GM11168 (cell line): ENCODE data around the gene KSR1.

ENCODE experiments used
- in situ Hi-C: fragments of 300-500 bp; cut with MboI; formaldehyde crosslinking; loops from one replicate; pipeline ENCODE4 v1.12.0; 2022; ENCODE audit warnings: low sequenced_read_pairs; ENCODE audit not compliant: unreplicated experiment

The KSR1 gene

GRCh38 chr17:27562777-27563455 is 106.7 kb downstream of the KSR1 start:
- in situ Hi-C loops: no loop called here

- in situ Hi-C loops: no loop called here
Measured at GRCh38 chr17:27563532-27563931, 107.3 kb downstream of the KSR1 start.

- in situ Hi-C loops: no loop called here
Measured at GRCh38 chr17:27564463-27564862, 108.2 kb downstream of the KSR1 start.

- in situ Hi-C loops: no loop called here
Measured at GRCh38 chr17:27565874-27566670, 109.8 kb downstream of the KSR1 start.

- in situ Hi-C loops: no loop called here
Measured at GRCh38 chr17:27566671-27567562, 110.7 kb downstream of the KSR1 start.

GRCh38 chr17:27567563-27567859 is 111.3 kb downstream of the KSR1 start:
- in situ Hi-C loops: no loop called here

GRCh38 chr17:27568216-27568615 is 112.0 kb downstream of the KSR1 start:
- in situ Hi-C loops: no loop called here

GRCh38 chr17:27568811-27569210 is 112.6 kb downstream of the KSR1 start:
- in situ Hi-C loops: no loop called here

- in situ Hi-C loops: no loop called here
Measured at GRCh38 chr17:27569257-27569722, 113.0 kb downstream of the KSR1 start.

GRCh38 chr17:27569884-27570577 is 113.8 kb downstream of the KSR1 start:
- in situ Hi-C loops: no loop called here

- in situ Hi-C loops: no loop called here
Measured at GRCh38 chr17:27570578-27570914, 114.3 kb downstream of the KSR1 start.

- in situ Hi-C loops: no loop called here
Measured at GRCh38 chr17:27571563-27572352, 115.5 kb downstream of the KSR1 start.

- in situ Hi-C loops: no loop called here
Measured at GRCh38 chr17:27572665-27573064, 116.4 kb downstream of the KSR1 start.

- in situ Hi-C loops: no loop called here
Measured at GRCh38 chr17:27573548-27573947, 117.3 kb downstream of the KSR1 start.

- in situ Hi-C loops: no loop called here
Measured at GRCh38 chr17:27573971-27574525, 117.8 kb downstream of the KSR1 start.

GRCh38 chr17:27575096-27575911 is 119.1 kb downstream of the KSR1 start:
- in situ Hi-C loops: no loop called here

GRCh38 chr17:27575912-27576252 is 119.6 kb downstream of the KSR1 start:
- in situ Hi-C loops: no loop called here

GRCh38 chr17:27576477-27577083 is 120.3 kb downstream of the KSR1 start:
- in situ Hi-C loops: no loop called here
